GM18520 (cell line): ENCODE measurements around the gene KAT7.

ENCODE experiments used
- ATAC-seq: cut with Tn5 transposase; IDR thresholded peaks from one replicate; pipeline ENCODE4 v1.9.1; 2021; ENCODE audit not compliant: unreplicated experiment

KAT7 gene

GRCh38 chr17:49839455-49839854, 51.0 kb downstream of the KAT7 start:
- no peak for ATAC-seq

GRCh38 chr17:49841548-49841947, 53.1 kb downstream of the KAT7 start:
- no peak for ATAC-seq

GRCh38 chr17:49842371-49842770, 53.9 kb downstream of the KAT7 start:
- no peak for ATAC-seq

GRCh38 chr17:49842846-49843245, 54.4 kb downstream of the KAT7 start:
- ATAC-seq = no peak

- ATAC-seq = no peak
Measured at GRCh38 chr17:49843774-49844350, 55.4 kb downstream of the KAT7 start.

- no peak for ATAC-seq
Measured at GRCh38 chr17:49845321-49845720, 56.8 kb downstream of the KAT7 start.

GRCh38 chr17:49846938-49847712, 58.6 kb downstream of the KAT7 start:
- no peak for ATAC-seq

- no peak for ATAC-seq
Measured at GRCh38 chr17:49848019-49848473, 59.6 kb downstream of the KAT7 start, which contains the start of gene TAC4. Gene TAC4, minus strand, starts transcription at chr17:49848069. Its CDS starts 52 bp downstream, at chr17:49848017.

GRCh38 chr17:49848739-49849138, 60.3 kb downstream of the KAT7 start:
- ATAC-seq = no peak

- no peak for ATAC-seq
Measured at GRCh38 chr17:49850218-49850610, 61.7 kb downstream of the KAT7 start.

GRCh38 chr17:49850772-49851386, 62.4 kb downstream of the KAT7 start:
- no peak for ATAC-seq

- no peak for ATAC-seq
Measured at GRCh38 chr17:49851387-49852291, 63.2 kb downstream of the KAT7 start.

GRCh38 chr17:49853470-49854015, 65.1 kb downstream of the KAT7 start:
- ATAC-seq = no peak

GRCh38 chr17:49854126-49854525, 65.6 kb downstream of the KAT7 start:
- no peak for ATAC-seq

GRCh38 chr17:49858796-49859195, 70.3 kb downstream of the KAT7 start:
- ATAC-seq = no peak

GRCh38 chr17:49859991-49860953, 71.8 kb downstream of the KAT7 start:
- ATAC-seq = no peak

- ATAC-seq = no peak
Measured at GRCh38 chr17:49861150-49861884, 72.8 kb downstream of the KAT7 start.

GRCh38 chr17:49862781-49863331, 74.4 kb downstream of the KAT7 start:
- ATAC-seq = no peak

- ATAC-seq = no peak
Measured at GRCh38 chr17:49866019-49866380, 77.5 kb downstream of the KAT7 start.
